CD4-positive, alpha-beta T cell treated with Interleukin-6 at 100 ng/mL for 8 hours (primary cell): Measurements from ENCODE around the gene ATP1A4.
"Not testable (repeated sequence)": the region's sequence is repeated elsewhere in the genome, so short reads cannot be mapped to it uniquely, and the experiment has no call there.

Experiments
- DNase-seq: peaks from one replicate; pipeline ENCODE4 v3.0.0-alpha.2; 2020; ENCODE audit warnings: mixed read lengths, low spot score

Gene ATP1A4

GRCh38 chr1:160123726-160124125 is 27.7 kb upstream of the ATP1A4 start:
- no peak for DNase-seq

DNA sequence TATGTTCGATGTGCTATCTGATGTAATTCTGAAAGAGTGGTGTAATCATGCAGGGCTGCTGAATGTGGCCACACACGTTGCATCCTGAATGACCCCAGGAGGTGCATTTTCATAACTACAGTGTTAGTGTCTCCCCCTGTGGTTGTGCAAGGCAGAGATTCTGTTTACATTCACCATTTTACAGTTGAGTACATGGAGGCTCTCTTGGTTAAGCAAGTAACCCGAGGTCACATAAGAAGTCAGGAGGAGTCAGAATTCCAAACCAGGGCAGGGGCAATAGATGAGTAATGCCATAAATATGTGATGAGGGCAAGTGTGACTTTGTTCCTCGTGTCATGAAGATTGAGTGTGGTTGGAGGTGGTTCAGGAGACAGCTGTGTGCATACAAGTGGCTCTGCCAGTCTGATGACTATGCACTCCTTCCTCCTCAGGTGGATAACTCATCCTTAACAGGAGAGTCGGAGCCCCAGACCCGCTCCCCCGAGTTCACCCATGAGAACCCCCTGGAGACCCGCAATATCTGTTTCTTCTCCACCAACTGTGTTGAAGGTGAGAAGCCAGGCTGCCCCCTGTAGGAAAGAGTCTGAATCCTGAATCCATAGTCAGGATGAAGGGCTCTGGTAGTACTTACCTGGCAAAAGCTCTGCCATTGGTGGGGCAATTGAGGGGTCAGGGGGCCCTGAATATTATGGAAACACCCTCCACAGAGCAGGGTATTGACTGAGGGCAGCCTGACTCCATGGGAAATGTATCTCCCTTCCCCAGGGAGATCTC is 26.5 kb upstream of the ATP1A4 start:
- no peak for DNase-seq

GRCh38 chr1:160125746-160126145 is 25.7 kb upstream of the ATP1A4 start:
- no peak for DNase-seq

- not testable (repeated sequence) for DNase-seq
These were observed 25.1 kb upstream of the ATP1A4 start for GRCh38 chr1:160126342-160126741.

DNA sequence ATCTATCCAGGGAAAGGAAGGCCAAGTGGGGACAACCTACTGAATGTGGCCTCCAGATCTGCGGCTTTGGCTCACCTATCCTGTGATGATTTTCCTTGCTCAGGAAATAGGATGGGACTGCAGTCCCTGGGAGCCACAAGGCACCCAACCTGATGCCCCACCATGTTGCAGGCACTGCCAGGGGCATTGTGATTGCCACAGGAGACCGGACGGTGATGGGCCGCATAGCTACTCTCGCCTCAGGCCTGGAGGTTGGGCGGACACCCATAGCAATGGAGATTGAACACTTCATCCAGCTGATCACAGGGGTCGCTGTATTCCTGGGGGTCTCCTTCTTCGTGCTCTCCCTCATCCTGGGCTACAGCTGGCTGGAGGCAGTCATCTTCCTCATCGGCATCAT is 24.0 kb upstream of the ATP1A4 start:
- DNase-seq: no peak

- DNase-seq: no peak
These were observed 23.4 kb upstream of the ATP1A4 start for GRCh38 chr1:160127865-160128523.

DNA sequence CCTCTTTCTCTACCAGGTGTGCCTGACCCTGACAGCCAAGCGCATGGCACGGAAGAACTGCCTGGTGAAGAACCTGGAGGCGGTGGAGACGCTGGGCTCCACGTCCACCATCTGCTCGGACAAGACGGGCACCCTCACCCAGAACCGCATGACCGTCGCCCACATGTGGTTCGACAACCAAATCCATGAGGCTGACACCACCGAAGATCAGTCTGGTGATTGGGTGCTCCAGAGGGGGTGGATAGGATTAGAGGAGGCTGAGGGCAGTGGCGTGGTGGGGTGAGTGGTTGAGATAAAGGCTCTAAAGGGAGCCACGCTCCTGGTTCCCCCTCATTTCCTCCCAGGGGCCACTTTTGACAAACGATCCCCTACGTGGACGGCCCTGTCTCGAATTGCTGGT is 22.8 kb upstream of the ATP1A4 start:
- no peak for DNase-seq

- DNase-seq: no peak
These were observed 22.4 kb upstream of the ATP1A4 start for GRCh38 chr1:160129046-160129445.

GRCh38 chr1:160129558-160129957 is 21.8 kb upstream of the ATP1A4 start:
- no peak for DNase-seq

DNA sequence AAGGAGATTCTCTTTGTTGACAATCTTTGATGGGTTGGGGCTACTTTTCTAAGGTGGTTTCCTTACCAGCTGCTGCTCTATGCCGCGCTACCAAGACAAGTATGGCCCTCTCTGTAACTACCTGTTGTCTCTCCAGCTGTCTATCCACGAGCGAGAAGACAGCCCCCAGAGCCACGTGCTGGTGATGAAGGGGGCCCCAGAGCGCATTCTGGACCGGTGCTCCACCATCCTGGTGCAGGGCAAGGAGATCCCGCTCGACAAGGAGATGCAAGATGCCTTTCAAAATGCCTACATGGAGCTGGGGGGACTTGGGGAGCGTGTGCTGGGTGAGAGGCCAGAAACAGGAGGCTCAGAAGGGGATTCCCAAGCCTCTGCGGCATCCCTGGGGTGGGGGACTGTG is 21.4 kb upstream of the ATP1A4 start:
- no peak for DNase-seq

GRCh38 chr1:160130486-160130885 is 20.9 kb upstream of the ATP1A4 start:
- no peak for DNase-seq

GRCh38 chr1:160130939-160131338 is 20.5 kb upstream of the ATP1A4 start:
- DNase-seq: no peak

DNA sequence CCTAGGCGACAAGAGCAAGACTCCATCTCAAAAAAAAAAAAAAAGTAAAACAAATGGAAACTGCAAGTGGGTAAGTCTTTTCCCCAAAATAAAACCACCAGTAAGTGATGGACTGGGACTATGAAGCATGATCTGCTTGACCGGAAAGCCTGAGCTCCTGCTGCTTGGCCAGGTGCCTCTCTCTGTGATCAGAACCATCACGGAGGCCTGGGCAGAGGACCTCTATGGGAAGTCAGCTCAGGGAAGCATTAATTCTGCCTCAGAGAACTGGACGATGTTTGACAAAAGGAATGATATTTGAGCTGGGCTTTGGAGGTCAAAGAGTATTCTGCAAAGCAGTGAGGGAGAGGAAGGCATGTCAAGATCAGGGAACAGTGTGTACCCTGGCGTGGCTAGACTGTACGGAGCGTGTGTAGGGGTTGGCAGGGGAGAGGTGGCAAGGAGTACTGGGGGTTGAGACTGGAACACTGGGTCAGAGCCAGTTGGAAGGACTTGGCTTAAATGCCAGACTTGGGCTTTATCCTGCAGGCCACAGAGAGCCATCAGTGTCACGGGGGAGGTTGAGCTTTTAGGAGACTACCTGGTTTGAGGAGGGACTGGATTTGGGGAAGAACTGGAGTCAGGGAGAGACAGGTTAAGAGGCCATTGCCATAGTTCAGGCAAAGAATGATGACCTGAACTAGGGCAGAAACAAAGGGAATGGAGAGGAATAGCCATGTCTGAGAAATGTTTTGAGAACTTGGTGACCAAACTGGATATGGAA is 19.4 kb upstream of the ATP1A4 start:
- no peak for DNase-seq

- no peak for DNase-seq
These were observed 17.2 kb upstream of the ATP1A4 start for GRCh38 chr1:160133990-160134770.

- DNase-seq: no peak
These were observed 16.4 kb upstream of the ATP1A4 start for GRCh38 chr1:160134791-160135572.

DNA sequence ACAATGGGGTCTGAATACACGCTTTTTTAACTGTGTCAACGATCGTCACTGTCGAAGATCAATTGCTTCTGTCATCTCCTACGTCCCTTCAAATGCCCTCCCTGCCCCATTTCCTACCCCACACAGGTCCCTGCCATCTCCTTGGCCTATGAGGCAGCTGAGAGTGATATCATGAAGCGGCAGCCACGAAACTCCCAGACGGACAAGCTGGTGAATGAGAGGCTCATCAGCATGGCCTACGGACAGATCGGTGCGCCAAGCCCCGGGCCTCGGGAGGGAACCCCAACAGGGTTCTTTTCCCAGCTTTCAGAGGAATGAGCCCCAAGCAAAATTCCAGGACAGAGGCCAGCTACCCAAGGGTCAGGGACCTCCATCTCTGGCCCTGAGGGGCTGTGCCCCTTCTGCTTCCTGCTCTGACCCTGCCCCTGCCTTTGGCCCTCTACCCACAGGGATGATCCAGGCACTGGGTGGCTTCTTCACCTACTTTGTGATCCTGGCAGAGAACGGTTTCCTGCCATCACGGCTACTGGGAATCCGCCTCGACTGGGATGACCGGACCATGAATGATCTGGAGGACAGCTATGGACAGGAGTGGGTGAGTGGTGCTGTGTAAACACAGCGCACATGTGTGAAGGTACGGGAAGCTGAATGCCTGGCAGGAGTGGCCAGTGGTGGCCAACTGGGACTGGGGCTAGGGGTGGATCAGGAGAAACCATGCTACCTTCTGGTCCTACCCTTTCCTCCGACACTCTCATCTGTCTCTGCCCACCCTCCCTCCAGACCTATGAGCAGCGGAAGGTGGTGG is 15.1 kb upstream of the ATP1A4 start:
- no peak for DNase-seq

GRCh38 chr1:160136926-160137200 is 14.5 kb upstream of the ATP1A4 start:
- DNase-seq: no peak

- DNase-seq: no peak
These were observed 14.1 kb upstream of the ATP1A4 start for GRCh38 chr1:160137216-160137862.

DNA sequence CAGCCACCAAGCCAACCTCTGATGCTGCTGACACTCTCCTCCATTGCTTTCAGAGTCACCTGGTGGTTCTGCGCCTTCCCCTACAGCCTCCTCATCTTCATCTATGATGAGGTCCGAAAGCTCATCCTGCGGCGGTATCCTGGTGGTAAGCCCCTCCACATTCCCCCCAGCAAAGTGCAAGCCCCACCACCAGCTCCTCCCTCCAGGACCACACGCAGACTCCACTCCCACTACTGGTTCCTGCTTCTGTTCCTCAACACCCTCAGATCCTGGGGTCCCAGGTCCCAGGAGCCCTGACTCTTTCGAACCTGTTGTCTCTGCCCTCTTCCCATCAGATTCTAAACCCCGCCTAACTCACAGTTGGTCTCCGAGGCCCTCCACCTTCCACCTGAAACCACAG is 11.6 kb upstream of the ATP1A4 start:
- no peak for DNase-seq

- DNase-seq: no peak
These were observed 7.7 kb upstream of the ATP1A4 start for GRCh38 chr1:160143695-160144094.
